ENCODE data around the gene TACC3. TPM values are rescaled to one million over a fixed set of nuclear protein-coding genes. Genes with fewer than 3 reads are reported as not detected.

Gene TACC3
- total and polyA plus RNA-seq, 5 experiments from 2014 or later: 38.7 to 150 (median 91.6) TPM

DNA sequence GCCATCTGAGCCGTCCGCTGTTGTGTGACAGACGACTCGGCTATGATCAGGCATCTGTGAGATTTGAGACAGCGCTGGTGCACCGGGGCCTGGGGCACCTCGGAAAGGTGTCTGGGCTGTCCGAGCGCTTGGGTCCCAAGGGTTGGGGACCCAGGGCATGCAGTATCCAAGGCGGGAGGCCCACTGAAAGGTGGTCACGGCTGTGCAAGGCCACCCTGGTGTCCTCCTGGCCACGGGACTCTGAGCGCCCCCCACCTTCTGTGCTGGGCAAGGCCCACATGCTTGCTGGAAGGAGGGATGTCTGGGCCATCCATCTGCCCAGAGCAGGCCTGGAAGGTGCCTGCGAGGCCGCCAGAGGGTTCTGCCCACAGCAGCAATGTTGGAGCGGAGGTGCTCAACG lies 19.9 kb downstream of the TACC3 start:
- no peak for ATAC-seq
- peak overlapping the region in 2 of 10 donors; percentile 29 to 78 for H3K27ac Mint-ChIP-seq
- H3K4me1 Mint-ChIP-seq: peaks cover 0 to under 1% (median 0%) of the 10 kb centered on the region in 4 donors
- POLR2A ChIA-PET: no interaction called here
- H3K9me3 Mint-ChIP-seq: peaks cover 0 to 23% (median 8%) of the 10 kb centered on the region in 9 donors
- DNase-seq: no peak
- H3K27me3 Mint-ChIP-seq: no peaks in the 10 kb centered on the region
- H3K36me3 Mint-ChIP-seq: peaks cover 7 to 79% (median 33%) of the 10 kb centered on the region in 3 donors
- no peak overlapping the region for H3K4me3 Mint-ChIP-seq

DNA sequence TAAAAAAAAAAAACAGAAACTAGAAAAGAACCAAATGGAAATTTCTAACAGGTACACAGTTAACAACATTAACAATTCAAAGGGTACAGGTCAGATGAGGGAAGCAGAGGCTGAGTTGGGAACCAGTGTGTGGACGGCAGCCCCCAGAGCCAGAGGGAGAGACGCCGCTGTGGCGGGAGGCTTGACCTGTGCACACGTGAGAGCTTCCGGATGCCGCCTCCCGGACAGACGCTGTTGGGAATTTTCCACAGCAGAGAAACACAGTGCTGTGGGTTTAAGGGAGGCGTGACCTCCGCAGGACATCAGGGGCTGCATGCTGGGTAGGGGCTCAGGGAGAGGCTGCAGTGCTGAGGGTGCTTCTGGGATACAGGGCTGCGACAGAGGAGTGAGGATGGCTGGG lies 22.2 kb downstream of the TACC3 start:
- H3K4me3 Mint-ChIP-seq: no peak overlapping the region
- no peak for DNase-seq
- peaks cover 0 to 6% (median 4%) of the 10 kb centered on the region in 9 donors for H3K9me3 Mint-ChIP-seq
- POLR2A ChIA-PET: interaction anchor here (1.2 kb wide), 1 partner anchor 51 kb away, joined by 3 read pairs; no protein-coding TSS in a partner anchor
- peak overlapping the region in 2 of 10 donors; percentile 48 to 83 for H3K27ac Mint-ChIP-seq
- H3K4me1 Mint-ChIP-seq: peaks cover 0 to 2% (median 0%) of the 10 kb centered on the region in 4 donors
- H3K27me3 Mint-ChIP-seq: no peaks in the 10 kb centered on the region
- ATAC-seq: no peak
- peaks cover 5 to 56% (median 12%) of the 10 kb centered on the region in 3 donors for H3K36me3 Mint-ChIP-seq

DNA sequence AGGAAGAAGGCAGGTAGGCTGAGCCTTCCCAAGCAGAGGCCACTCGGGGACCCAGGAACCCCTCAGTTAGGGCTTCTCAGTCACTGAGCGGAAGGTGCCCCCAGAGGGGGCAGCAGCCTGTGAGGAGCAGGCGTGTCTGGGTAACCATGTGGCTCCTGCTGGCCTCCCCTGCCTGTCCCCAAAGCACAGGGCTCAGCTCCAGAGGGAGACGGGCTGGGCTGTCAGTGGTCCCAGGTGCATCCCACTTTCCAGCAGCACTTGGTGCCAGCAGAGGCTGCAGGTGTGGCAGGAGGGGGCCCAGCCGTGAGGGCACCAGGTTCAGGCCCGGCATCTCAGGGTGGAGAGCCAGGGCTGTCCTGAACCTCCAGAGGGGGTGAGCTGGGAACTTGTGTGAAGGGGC lies 22.7 kb downstream of the TACC3 start:
- Mint-ChIP-seq H3K27me3 (no peaks in the 10 kb centered on the region), H3K9me3 (peaks cover 0 to 3% (median 0%) of the 10 kb centered on the region in 9 donors), H3K27ac (peak overlapping the region in 1 of 10 donors; percentile 83), H3K36me3 (peaks cover under 1 to 52% (median 7%) of the 10 kb centered on the region in 3 donors), H3K4me1 (peaks cover 0 to 2% (median 0%) of the 10 kb centered on the region in 4 donors), H3K4me3 (no peak overlapping the region)
- ATAC-seq (no peak), DNase-seq (no peak)
- POLR2A ChIA-PET: interaction anchor here (0.6 to 1.2 kb wide), 2 partner anchors 51 to 80 kb away, joined by 3 read pairs; no protein-coding TSS in a partner anchor

DNA sequence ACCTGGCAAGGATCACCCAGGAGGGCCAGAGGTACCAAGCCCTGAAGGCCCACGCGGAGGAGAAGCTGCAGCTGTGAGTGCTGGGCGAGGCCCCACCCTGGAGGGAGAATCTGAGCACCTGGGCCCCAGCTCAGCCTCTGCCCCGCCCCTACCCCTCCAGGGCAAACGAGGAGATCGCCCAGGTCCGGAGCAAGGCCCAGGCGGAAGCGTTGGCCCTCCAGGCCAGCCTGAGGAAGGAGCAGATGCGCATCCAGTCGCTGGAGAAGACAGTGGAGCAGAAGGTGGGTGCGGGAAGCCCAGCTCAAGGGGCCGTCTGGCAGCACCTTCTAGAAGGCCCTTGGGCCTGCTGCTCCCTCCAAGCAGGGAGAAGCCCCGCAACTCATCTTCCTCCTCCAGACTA lies 23.2 kb downstream of the TACC3 start:
- H3K27me3 Mint-ChIP-seq: no peaks in the 10 kb centered on the region
- POLR2A ChIA-PET: interaction anchor here (0.6 to 1.2 kb wide), 3 partner anchors 52 to 155 kb away, joined by 3 read pairs; no protein-coding TSS in a partner anchor

DNA sequence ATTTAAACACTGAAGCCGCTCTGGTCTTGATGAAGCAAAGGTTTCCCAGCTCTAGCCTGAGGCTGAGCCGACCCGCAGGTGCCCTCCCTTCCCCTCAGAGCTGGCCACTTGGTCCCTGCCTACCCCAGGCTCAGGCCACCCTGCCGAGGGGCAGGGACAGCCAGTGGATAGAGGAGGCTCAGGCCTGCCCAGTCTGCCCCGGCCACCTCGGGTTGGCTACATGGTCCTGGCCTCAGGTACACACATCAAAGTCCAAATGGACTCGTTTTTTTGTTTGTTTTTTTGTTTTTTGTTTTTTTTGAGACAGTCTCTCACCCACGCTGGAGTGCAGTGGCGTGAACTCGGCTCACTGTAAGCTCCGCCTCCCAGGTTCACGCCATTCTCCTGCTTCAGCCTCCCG lies 23.8 kb downstream of the TACC3 start:
- H3K27ac Mint-ChIP-seq: peak overlapping the region in 2 of 10 donors; percentile 32 to 83
- POLR2A ChIA-PET: interaction anchor here (0.6 to 1.2 kb wide), 3 partner anchors 11 to 155 kb away, joined by 3 read pairs; no protein-coding TSS in a partner anchor
- H3K36me3 Mint-ChIP-seq: peaks cover 0 to 49% (median 4%) of the 10 kb centered on the region in 3 donors
- H3K4me3 Mint-ChIP-seq: no peak overlapping the region
- DNase-seq (no peak), ATAC-seq (no peak)
- peaks cover 0 to 4% (median under 1%) of the 10 kb centered on the region in 4 donors for H3K4me1 Mint-ChIP-seq
- H3K27me3 Mint-ChIP-seq: no peaks in the 10 kb centered on the region
- H3K9me3 Mint-ChIP-seq: no peaks in the 10 kb centered on the region

More for the DNA sequence above, 23.2 kb downstream of the TACC3 start:
- DNase-seq: no peak
- peaks cover 0 to 49% (median 4%) of the 10 kb centered on the region in 3 donors for H3K36me3 Mint-ChIP-seq
- H3K4me3 Mint-ChIP-seq: no peak overlapping the region
- H3K4me1 Mint-ChIP-seq: peaks cover 0 to 2% (median 0%) of the 10 kb centered on the region in 4 donors
- no peaks in the 10 kb centered on the region for H3K9me3 Mint-ChIP-seq
- no peak for ATAC-seq
- H3K27ac Mint-ChIP-seq: peak overlapping the region in 2 of 10 donors; percentile 83 to 93

DNA sequence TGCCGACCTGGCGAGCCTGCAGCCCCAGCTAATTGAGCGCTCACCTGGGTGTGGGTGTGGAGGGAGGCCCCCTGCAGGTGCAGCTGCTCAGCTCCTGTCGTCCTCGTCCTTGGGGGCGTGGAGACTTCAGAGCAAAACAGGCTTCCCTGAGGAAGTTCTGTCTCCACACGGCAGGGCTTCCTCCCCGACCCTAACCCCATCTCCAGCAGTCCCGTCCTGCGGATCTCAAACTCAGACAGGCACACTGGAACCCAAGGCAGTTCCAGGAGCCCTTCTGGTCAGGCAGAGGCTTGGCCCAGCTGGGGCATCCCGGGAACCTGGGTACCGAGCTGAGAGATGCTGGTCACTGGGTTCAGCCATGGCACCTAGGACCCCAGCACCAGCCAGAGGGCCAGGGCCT lies 24.4 kb downstream of the TACC3 start:
- no peak for ATAC-seq
- Mint-ChIP-seq H3K9me3 (no peaks in the 10 kb centered on the region), H3K27me3 (no peaks in the 10 kb centered on the region), H3K27ac (no peak overlapping the region), H3K36me3 (peaks cover 0 to 46% (median 3%) of the 10 kb centered on the region in 3 donors), H3K4me3 (no peak overlapping the region), H3K4me1 (peaks cover 0 to 4% (median under 1%) of the 10 kb centered on the region in 4 donors)
- no peak for DNase-seq
- POLR2A ChIA-PET: interaction anchor here (0.6 to 1.2 kb wide), 5 partner anchors 13 to 154 kb away, joined by 3 read pairs; no protein-coding TSS in a partner anchor

DNA sequence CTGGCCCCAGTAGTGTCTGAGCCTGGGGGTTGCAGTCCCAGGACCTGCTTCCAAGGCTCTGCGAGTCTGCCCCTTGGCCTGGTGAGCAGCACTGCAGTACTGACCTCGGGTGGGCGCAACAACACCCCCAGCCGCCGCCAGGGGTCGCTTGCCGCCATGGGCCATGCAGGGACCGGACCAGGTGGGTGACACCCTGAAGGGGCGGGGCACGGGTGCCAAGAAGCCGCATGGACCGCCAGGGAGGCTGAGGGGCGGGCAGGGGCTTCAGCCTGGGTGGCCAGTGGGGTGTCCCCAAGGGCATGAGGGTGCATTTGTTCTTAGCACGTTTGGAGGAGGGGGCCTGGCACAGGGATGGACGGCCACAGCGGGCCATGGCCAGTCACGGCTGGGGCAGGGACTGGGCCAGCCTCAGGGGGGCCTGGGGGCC lies 25.0 kb downstream of the TACC3 start:
- POLR2A ChIA-PET: interaction anchor here (0.6 to 1.2 kb wide), 3 partner anchors 63 to 152 kb away, joined by 3 read pairs; no protein-coding TSS in a partner anchor
- DNase-seq: peak; percentile 61 to 86 (median 74)
- Mint-ChIP-seq H3K9me3 (no peaks in the 10 kb centered on the region), H3K4me3 (no peak overlapping the region), H3K27ac (no peak overlapping the region), H3K4me1 (peaks cover 0 to 4% (median under 1%) of the 10 kb centered on the region in 4 donors), H3K36me3 (peaks cover 0 to 41% (median 3%) of the 10 kb centered on the region in 3 donors), H3K27me3 (no peaks in the 10 kb centered on the region)
- ATAC-seq: peak; percentile 75 to 87

DNA sequence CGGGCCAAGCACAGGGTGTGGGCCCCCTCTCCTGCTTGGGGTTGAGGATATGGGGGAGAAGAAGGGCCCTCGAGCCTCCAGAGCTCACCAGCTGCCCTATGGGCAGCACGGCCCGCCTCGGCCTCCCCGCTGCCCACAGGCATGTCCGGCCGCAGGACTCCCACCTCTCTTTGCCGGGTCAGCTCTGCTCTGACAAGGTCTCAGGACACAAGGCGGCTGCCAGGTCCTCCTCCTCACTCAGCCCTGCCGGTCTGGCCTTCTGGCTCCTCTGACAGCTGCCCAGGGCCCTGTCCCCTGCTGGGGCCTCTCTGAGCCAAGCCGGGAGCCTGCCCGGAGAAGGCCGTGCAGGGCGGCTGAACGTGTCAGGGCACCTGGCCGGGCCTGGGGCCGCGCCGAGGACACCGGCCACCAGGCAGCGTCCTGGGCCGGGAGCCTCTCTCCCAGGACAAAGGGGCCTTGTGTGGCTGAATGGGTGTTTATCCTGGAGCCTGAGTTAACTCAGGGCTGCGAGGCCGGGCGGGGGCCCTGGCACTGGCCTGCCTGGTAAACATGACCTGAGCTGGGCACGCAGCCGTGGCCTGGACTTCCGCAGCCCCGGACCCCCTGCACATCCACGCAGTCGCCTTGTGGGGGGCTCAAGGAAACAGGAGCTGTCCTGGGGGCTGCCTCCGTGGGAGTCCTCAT lies 25.7 kb downstream of the TACC3 start:
- no peak overlapping the region for H3K27ac Mint-ChIP-seq
- ATAC-seq: no peak
- no peaks in the 10 kb centered on the region for H3K9me3 Mint-ChIP-seq
- no peak overlapping the region for H3K4me3 Mint-ChIP-seq
- DNase-seq: no peak
- H3K27me3 Mint-ChIP-seq: no peaks in the 10 kb centered on the region
- peaks cover 0 to 33% (median 3%) of the 10 kb centered on the region in 3 donors for H3K36me3 Mint-ChIP-seq
- POLR2A ChIA-PET: interaction anchor here (0.6 to 1.2 kb wide), 2 partner anchors 62 to 417 kb away, joined by 3 read pairs; no protein-coding TSS in a partner anchor
- peaks cover 0 to 4% (median under 1%) of the 10 kb centered on the region in 4 donors for H3K4me1 Mint-ChIP-seq

DNA sequence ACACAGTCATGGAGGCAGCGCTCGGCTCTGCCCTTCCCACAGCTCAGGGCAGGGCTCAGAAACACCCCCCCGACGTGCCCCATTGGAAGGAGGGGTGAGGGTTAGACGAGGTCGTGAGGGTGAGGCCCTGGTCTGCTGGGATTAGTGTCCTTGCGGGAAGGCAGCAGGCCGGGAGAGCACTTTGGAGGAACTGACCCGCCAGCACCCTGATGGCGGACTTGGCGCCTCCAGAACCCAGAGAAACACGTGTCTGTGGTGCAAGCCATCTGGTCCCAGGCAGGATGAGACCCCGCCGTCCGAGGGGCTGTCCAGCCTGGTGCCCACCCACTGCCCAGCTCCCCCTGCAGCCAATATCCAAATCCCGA lies 26.3 kb downstream of the TACC3 start:
- Mint-ChIP-seq H3K9me3 (no peaks in the 10 kb centered on the region), H3K36me3 (peaks cover 0 to 28% (median 3%) of the 10 kb centered on the region in 3 donors), H3K4me3 (peak overlapping the region in 1 of 10 donors; percentile 2), H3K27me3 (no peaks in the 10 kb centered on the region), H3K4me1 (peaks cover 0 to 4% (median under 1%) of the 10 kb centered on the region in 4 donors), H3K27ac (no peak overlapping the region)
- ATAC-seq: no peak
- POLR2A ChIA-PET: interaction anchor here (0.6 kb wide), 1 partner anchor 418 kb away, joined by 3 read pairs; no protein-coding TSS in a partner anchor
- no peak for DNase-seq

DNA sequence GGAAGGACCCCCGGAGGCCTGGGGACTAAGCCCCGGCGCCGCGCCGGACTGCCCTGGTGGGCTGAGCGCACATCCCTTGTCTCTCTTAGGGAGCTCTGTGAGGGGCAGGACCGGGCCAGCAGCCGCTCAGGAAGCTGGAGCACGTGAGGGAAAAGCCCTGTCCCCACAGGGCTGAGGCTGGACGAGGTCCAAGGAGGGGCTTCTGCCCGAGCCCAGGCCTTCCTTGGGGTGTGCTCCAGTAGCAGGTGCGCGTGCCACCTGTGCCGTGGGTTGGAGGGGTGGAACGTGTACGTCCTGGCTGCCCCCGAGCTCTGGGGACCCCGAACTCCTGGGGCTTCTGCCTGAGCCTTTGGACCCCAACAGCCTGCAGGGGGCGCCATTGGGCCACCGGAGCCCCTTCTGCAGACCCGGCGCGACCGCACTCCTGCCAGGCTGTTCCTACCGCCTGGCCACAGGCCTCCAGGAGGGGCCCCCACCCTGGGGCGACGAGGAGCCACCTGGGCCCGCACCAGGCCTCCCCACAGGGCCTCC lies 27.2 kb downstream of the TACC3 start:
- Mint-ChIP-seq H3K9me3 (no peaks in the 10 kb centered on the region), H3K27ac (no peak overlapping the region), H3K4me3 (no peak overlapping the region), H3K36me3 (peaks cover 0 to 18% (median 3%) of the 10 kb centered on the region in 3 donors), H3K4me1 (peaks cover 0 to 5% (median under 1%) of the 10 kb centered on the region in 4 donors), H3K27me3 (no peaks in the 10 kb centered on the region)
- DNase-seq (peak; percentile 67 to 91 (median 78)), ATAC-seq (peak; percentile 70 to 72)
- POLR2A ChIA-PET: no interaction called here

DNA sequence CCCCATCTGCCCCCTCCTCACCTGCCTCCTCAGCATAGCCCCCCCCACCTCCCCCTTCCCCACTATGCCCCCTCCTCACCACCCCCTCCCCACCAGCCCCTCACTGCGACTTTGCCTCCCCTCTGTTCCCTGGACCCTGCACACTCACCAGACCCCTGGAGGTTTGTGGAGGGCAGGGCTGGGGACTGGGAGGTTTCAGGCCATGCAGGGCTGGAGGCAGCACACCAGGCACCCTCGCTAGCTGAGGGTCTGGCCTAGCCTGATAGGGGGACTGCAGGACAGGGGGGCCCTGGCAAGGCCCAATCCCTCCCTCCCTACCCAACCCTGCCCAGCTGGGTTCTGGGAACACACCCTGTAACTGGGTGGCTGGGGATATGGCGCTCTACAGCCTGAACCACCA lies 28.0 kb downstream of the TACC3 start:
- no peak for ATAC-seq
- no peak overlapping the region for H3K4me3 Mint-ChIP-seq
- POLR2A ChIA-PET: no interaction called here

DNA sequence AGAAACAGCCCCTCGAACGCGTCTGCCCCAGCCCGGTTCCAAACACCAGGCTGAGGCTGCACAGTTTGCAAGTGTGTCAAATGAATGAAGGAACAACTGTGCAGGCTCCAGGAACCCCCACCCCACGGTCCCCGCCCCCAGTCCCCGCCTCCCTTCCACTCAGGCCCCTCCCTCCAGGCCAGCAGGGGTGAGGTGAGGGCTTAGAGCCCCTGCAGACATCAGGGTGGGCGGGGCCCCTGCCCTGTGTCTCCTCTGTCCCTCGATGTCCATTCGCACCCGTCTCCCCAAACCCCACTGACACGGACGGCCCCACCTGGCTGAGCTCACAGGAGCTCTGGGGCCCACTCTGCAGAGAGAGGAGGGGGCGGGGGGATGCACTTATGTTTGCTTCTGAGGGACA lies 28.5 kb downstream of the TACC3 start:
- no peak overlapping the region for H3K27ac Mint-ChIP-seq
- POLR2A ChIA-PET: no interaction called here
- H3K36me3 Mint-ChIP-seq: peaks cover 0 to 6% (median 0%) of the 10 kb centered on the region in 3 donors
- H3K4me3 Mint-ChIP-seq: no peak overlapping the region
- H3K27me3 Mint-ChIP-seq: no peaks in the 10 kb centered on the region
- DNase-seq (no peak), ATAC-seq (no peak)
- H3K9me3 Mint-ChIP-seq: no peaks in the 10 kb centered on the region
- H3K4me1 Mint-ChIP-seq: peaks cover 0 to 5% (median under 1%) of the 10 kb centered on the region in 4 donors

More for the DNA sequence above, 28.0 kb downstream of the TACC3 start:
- Mint-ChIP-seq H3K27ac (no peak overlapping the region), H3K27me3 (no peaks in the 10 kb centered on the region), H3K36me3 (peaks cover 0 to 10% (median 0%) of the 10 kb centered on the region in 3 donors), H3K9me3 (no peaks in the 10 kb centered on the region), H3K4me1 (peaks cover 0 to 5% (median under 1%) of the 10 kb centered on the region in 4 donors)
- no peak for DNase-seq

Data from naive thymus-derived CD8-positive, alpha-beta T cell (primary cell).